Measurements from ENCODE around the gene FOXP1.

Gene FOXP1

DNA sequence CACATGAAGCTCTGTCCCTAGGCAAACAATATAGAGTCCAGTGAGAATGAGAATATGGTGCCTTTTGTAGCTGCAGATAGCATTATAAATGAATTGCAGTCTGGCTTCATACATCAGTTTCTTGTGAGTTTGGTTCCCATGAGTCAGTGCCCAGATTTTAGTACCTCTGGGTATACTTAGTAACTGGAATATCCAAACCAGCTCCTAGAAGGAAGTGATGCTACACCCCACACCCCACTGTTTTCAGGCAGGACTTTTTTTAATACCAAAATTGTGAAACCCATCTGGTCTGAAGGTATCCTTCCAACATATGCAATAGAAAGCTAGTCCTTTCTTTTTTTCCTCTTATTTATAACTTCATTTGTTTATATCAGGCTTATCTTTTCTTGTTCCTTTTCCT, 42.1 kb upstream of the FOXP1 start:
- TF ChIP-seq POLR2AphosphoS5 (IDR thresholded peaks at IDR 0.05; ENCODE audit: low read depth, low read length), result no peak

DNA sequence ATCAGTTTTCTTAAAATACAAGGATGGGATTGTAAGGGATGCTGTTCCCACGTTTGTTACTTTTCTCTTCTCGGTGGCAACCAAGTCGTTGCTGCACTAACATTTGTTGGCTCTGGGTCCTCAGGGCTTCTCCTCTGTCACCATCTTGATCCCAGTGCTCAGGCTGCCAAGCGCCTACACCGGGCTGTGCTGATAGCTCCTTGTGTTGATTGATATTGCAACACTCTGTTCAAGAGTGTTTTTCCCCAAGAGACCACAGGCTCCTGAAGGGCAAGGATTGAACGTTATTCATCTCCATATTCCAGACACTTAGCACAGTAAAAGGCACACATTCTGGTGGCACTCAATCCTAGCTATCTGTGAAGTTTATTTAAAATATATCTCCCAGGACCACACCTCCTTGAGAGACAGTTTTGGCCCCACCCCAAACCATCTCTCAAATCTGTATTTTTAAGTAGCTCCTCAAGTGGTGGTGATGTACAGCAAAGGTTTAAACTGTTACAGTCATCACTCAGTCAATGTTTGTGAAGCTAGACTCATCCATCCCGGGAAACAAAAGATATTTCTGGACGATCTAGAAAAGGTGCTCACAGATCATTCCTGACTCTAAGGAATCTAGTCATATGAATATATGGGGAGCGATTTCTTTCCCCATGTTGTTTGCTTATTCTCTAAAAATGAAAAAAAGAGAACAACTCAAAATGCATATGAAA, 38.5 kb upstream of the FOXP1 start:
- TF ChIP-seq SIN3A (IDR thresholded peaks at IDR 0.05; ENCODE audit: borderline replicate concordance, insufficient read depth, low read length), result no peak
- TF ChIP-seq POLR2AphosphoS5 (IDR thresholded peaks at IDR 0.05; ENCODE audit: low read depth, low read length), result no peak
- TF ChIP-seq, protein P1, sequence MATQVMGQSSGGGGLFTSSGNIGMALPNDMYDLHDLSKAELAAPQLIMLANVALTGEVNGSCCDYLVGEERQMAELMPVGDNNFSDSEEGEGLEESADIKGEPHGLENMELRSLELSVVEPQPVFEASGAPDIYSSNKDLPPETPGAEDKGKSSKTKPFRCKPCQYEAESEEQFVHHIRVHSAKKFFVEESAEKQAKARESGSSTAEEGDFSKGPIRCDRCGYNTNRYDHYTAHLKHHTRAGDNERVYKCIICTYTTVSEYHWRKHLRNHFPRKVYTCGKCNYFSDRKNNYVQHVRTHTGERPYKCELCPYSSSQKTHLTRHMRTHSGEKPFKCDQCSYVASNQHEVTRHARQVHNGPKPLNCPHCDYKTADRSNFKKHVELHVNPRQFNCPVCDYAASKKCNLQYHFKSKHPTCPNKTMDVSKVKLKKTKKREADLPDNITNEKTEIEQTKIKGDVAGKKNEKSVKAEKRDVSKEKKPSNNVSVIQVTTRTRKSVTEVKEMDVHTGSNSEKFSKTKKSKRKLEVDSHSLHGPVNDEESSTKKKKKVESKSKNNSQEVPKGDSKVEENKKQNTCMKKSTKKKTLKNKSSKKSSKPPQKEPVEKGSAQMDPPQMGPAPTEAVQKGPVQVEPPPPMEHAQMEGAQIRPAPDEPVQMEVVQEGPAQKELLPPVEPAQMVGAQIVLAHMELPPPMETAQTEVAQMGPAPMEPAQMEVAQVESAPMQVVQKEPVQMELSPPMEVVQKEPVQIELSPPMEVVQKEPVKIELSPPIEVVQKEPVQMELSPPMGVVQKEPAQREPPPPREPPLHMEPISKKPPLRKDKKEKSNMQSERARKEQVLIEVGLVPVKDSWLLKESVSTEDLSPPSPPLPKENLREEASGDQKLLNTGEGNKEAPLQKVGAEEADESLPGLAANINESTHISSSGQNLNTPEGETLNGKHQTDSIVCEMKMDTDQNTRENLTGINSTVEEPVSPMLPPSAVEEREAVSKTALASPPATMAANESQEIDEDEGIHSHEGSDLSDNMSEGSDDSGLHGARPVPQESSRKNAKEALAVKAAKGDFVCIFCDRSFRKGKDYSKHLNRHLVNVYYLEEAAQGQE (IDR thresholded peaks at IDR 0.05; ENCODE audit: insufficient read depth in 1 of 2, low read depth in 2 of 2, low read length in 2 of 2), result no peak
- TF ChIP-seq FOXP2 (optimal IDR thresholded peaks at IDR 0.05; ENCODE audit: borderline replicate concordance, extremely low read depth, extremely low read length, insufficient read depth), result no peak
- no peak for TF ChIP-seq TAF1 (IDR thresholded peaks at IDR 0.05; ENCODE audit: borderline replicate concordance, insufficient read depth, low read length)

DNA sequence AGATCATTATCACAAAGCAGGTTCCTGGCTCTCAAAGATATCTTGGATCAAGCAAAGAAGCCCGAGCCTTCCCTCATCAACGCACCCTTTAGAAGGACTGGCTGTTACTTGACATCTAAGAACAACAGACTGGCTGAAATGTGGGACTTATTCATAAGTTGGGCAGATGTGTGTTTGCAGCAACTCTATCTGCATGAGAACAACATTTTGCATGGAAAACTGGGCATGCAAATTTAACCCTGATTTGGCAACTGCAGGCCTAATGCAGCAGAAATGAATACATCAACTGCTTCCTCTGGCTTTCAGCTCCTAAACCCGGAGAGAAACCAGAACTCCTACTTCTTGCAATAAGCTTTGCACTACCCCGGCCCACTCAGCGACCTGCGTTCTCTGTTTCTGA, 35.0 kb upstream of the FOXP1 start:
- TF ChIP-seq, protein P1 (IDR thresholded peaks at IDR 0.05; ENCODE audit: insufficient read depth in 1 of 2, low read depth in 2 of 2, low read length in 2 of 2), result no peak
- no peak for TF ChIP-seq TAF1 (IDR thresholded peaks at IDR 0.05; ENCODE audit: borderline replicate concordance, insufficient read depth, low read length)
- no peak for TF ChIP-seq POLR2AphosphoS5 (IDR thresholded peaks at IDR 0.05; ENCODE audit: low read depth, low read length)
- TF ChIP-seq FOXP2 (optimal IDR thresholded peaks at IDR 0.05; ENCODE audit: borderline replicate concordance, extremely low read depth, extremely low read length, insufficient read depth), result no peak
- no peak for TF ChIP-seq SIN3A (IDR thresholded peaks at IDR 0.05; ENCODE audit: borderline replicate concordance, insufficient read depth, low read length)

DNA sequence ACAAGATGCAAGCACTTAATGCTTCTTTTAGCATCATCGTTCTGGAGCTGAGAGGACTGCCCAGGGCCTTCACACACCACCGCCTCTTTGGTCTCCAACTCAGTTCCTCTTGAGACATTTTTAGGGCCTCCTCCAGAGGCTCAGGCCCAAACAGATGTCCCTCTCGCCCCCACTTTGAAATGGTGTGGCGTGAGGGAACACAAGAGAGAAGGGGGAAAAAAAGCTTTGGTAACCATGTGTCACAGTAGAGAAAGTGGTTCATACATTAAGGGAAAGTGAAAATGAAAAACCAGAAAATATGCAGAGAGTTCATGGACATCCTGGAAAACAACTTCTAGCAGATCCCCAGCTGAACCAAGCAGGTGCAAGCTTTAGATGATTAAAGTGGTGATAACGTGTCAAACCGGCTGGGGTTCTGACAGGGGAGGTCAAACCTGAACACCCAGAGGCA, 33.1 kb upstream of the FOXP1 start:
- TF ChIP-seq TAF1 (IDR thresholded peaks at IDR 0.05; ENCODE audit: borderline replicate concordance, insufficient read depth, low read length) (no peak), SIN3A (IDR thresholded peaks at IDR 0.05; ENCODE audit: borderline replicate concordance, insufficient read depth, low read length) (no peak), POLR2AphosphoS5 (IDR thresholded peaks at IDR 0.05; ENCODE audit: low read depth, low read length) (no peak), FOXP2 (optimal IDR thresholded peaks at IDR 0.05; ENCODE audit: borderline replicate concordance, extremely low read depth, extremely low read length, insufficient read depth) (no peak)
- TF ChIP-seq, protein P1 (IDR thresholded peaks at IDR 0.05; ENCODE audit: insufficient read depth in 1 of 2, low read depth in 2 of 2, low read length in 2 of 2), result no peak

DNA sequence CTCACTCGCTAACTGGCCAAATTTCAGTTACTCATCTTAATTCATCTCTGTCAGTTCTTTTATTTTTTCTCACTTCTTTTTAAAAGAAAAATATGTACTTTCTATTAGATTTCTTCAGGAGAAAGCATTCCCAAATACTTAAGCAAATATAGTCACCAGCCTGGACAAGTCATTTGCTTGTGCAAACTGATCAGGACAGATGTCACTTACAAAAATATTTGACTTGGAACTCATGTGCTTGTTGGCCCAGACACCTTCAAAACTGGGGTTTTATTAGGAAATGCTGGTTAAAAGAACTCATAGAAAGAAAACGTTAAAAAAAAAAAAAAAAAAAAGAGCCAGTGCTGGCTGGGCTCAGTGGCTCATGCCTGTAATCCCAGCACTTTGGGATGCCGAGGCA, 31.3 kb upstream of the FOXP1 start:
- TF ChIP-seq POLR2AphosphoS5 (IDR thresholded peaks at IDR 0.05; ENCODE audit: low read depth, low read length) (no peak), TAF1 (IDR thresholded peaks at IDR 0.05; ENCODE audit: borderline replicate concordance, insufficient read depth, low read length) (no peak), SIN3A (IDR thresholded peaks at IDR 0.05; ENCODE audit: borderline replicate concordance, insufficient read depth, low read length) (no peak), FOXP2 (optimal IDR thresholded peaks at IDR 0.05; ENCODE audit: borderline replicate concordance, extremely low read depth, extremely low read length, insufficient read depth) (no peak)
- TF ChIP-seq, protein P1 (IDR thresholded peaks at IDR 0.05; ENCODE audit: insufficient read depth in 1 of 2, low read depth in 2 of 2, low read length in 2 of 2), result no peak
